Measurements from ENCODE around the gene LTC4S.
A peak's percentile ranks its signal among the peaks of the same experiment; 100 is the strongest.
"Not testable (repeated sequence)": the region's sequence is repeated elsewhere in the genome, so short reads cannot be mapped to it uniquely, and the experiment has no call there.

LTC4S gene

GRCh38 chr5:179793468-179794139, at the start of gene LTC4S:
TSS of gene LTC4S (plus strand) at chr5:179793986. CDS start at chr5:179794081, 95 bp downstream.
- peak; percentile 98 for DNase-seq

GRCh38 chr5:179744106-179744505, 49.7 kb upstream of the LTC4S start:
- DNase-seq = not testable (repeated sequence)

GRCh38 chr5:179746872-179747271, 46.9 kb upstream of the LTC4S start:
- DNase-seq = no peak

- no peak for DNase-seq
These were observed 46.0 kb upstream of the LTC4S start for GRCh38 chr5:179747811-179748210.

- no peak for DNase-seq
These were observed 43.8 kb upstream of the LTC4S start for GRCh38 chr5:179749857-179750508.

- DNase-seq = no peak
These were observed 39.8 kb upstream of the LTC4S start for GRCh38 chr5:179753971-179754370.

- DNase-seq = no peak
These were observed 38.8 kb upstream of the LTC4S start for GRCh38 chr5:179755022-179755421.

GRCh38 chr5:179758955-179759354, 34.8 kb upstream of the LTC4S start:
- DNase-seq = no peak

- no peak for DNase-seq
These were observed 33.9 kb upstream of the LTC4S start for GRCh38 chr5:179759581-179760551.

GRCh38 chr5:179762079-179762780, 31.6 kb upstream of the LTC4S start:
- DNase-seq = peak; percentile 79

- DNase-seq = no peak
These were observed 31.0 kb upstream of the LTC4S start for GRCh38 chr5:179762781-179763176.

- DNase-seq = peak; percentile 87
These were observed 30.4 kb upstream of the LTC4S start for GRCh38 chr5:179763215-179763945.

- no peak for DNase-seq
These were observed 29.7 kb upstream of the LTC4S start for GRCh38 chr5:179764056-179764455.

- DNase-seq = peak; percentile 58
These were observed 28.4 kb upstream of the LTC4S start for GRCh38 chr5:179765400-179765799.

- DNase-seq = peak; percentile 74
These were observed 27.6 kb upstream of the LTC4S start for GRCh38 chr5:179766021-179766725.

- peak; percentile 60 for DNase-seq
These were observed 26.9 kb upstream of the LTC4S start for GRCh38 chr5:179766726-179767455.

GRCh38 chr5:179767496-179768100, 26.2 kb upstream of the LTC4S start:
- peak; percentile 71 for DNase-seq

- peak; percentile 67 for DNase-seq
These were observed 25.3 kb upstream of the LTC4S start for GRCh38 chr5:179768326-179769085.

GRCh38 chr5:179769271-179769670, 24.5 kb upstream of the LTC4S start:
- DNase-seq = no peak

All from hematopoietic multipotent progenitor cell treated with erythropoietin and hydrocortisone succinate and interleukin-3 and kit ligand, for 4 days (in vitro differentiated cells).